GM23338 (cell line): Measurements from ENCODE around the gene VAPA. TPM values are rescaled to one million over a fixed set of nuclear protein-coding genes. Genes with fewer than 3 reads are reported as not detected.

Experiments used
- ATAC-seq: fragments of 200-7000 bp; cut with Tn5 transposase; 3 replicates; pipeline ENCODE4 v1.9.1; 2020
- DNase-seq: peaks from one replicate; pipeline ENCODE4 v3.0.0-alpha.2; 2015; ENCODE audit warnings: low spot score
- H2AFZ ChIP-seq: fragments of 200-600 bp; sonication (generic); 2 replicates; pipeline ENCODE4 v1.8.0; 2016; ENCODE audit warnings: antibody characterized with exemption, mild to moderate bottlenecking, moderate library complexity
- H3F3A ChIP-seq: fragments of 200-600 bp; sonication (generic); replicated peaks from 2 replicates; pipeline ENCODE4 v1.8.0; 2017; ENCODE audit warnings: antibody characterized with exemption, mixed run types, low read depth
- H3K27ac ChIP-seq: fragments of 200-600 bp; sonication (generic); 2 replicates; pipeline ENCODE4 v1.6.1; 2016; ENCODE audit warnings: low read depth
- H3K27me3 ChIP-seq: fragments of 200-600 bp; sonication (generic); 2 replicates; pipeline ENCODE4 v1.8.0; 2016; ENCODE audit warnings: mild to moderate bottlenecking, mixed run types, moderate library complexity; ENCODE audit not compliant: insufficient read depth
- H3K36me3 ChIP-seq: fragments of 200-600 bp; sonication (generic); 2 replicates; pipeline ENCODE4 v1.8.0; 2016; ENCODE audit warnings: mild to moderate bottlenecking; ENCODE audit not compliant: insufficient read depth
- H3K4me1 ChIP-seq: fragments of 200-600 bp; sonication (generic); 2 replicates; pipeline ENCODE4 v1.8.0; 2016; ENCODE audit warnings: mild to moderate bottlenecking, moderate library complexity; ENCODE audit not compliant: insufficient read depth
- H3K4me2 ChIP-seq: fragments of 200-600 bp; sonication (generic); 2 replicates; pipeline ENCODE4 v1.7.1; 2017; ENCODE audit warnings: mixed run types
- H3K4me3 ChIP-seq: fragments of 200-600 bp; sonication (generic); 2 replicates; pipeline ENCODE4 v1.6.1; 2016; ENCODE audit warnings: mixed run types
- H3K79me2 ChIP-seq: fragments of 200-600 bp; sonication (generic); replicated peaks from 2 replicates; pipeline ENCODE4 v1.8.0; 2017; ENCODE audit warnings: mild to moderate bottlenecking; ENCODE audit not compliant: insufficient read depth
- H3K9me2 ChIP-seq: fragments of 200-600 bp; sonication (generic); 2 replicates; pipeline ENCODE4 v1.8.0; 2017; ENCODE audit not compliant: insufficient read depth
- H4K20me1 ChIP-seq: fragments of 200-600 bp; sonication (generic); replicated peaks from 2 replicates; pipeline ENCODE4 v1.8.0; 2017; ENCODE audit warnings: mild to moderate bottlenecking; ENCODE audit not compliant: insufficient read depth
- H3K27ac Mint-ChIP-seq: 2 replicates; pipeline ENCODE4 v1.8.0; 2020; ENCODE audit warnings: inconsistent platforms, mild to moderate bottlenecking, moderate library complexity, mixed read lengths
- H3K27me3 Mint-ChIP-seq: 3 replicates; pipeline ENCODE4 v1.8.0; 2022; ENCODE audit warnings: low read depth, mild to moderate bottlenecking, moderate library complexity, mixed read lengths, inconsistent platforms; ENCODE audit not compliant: insufficient read depth, poor library complexity
- H3K36me3 Mint-ChIP-seq: 3 replicates; pipeline ENCODE4 v1.8.0; 2021; ENCODE audit warnings: low read depth, mild to moderate bottlenecking, inconsistent platforms, moderate library complexity, mixed read lengths
- H3K4me1 Mint-ChIP-seq: 3 replicates; pipeline ENCODE4 v1.8.0; 2020; ENCODE audit warnings: mild to moderate bottlenecking, inconsistent platforms, mixed read lengths
- H3K4me3 Mint-ChIP-seq: 3 replicates; pipeline ENCODE4 v1.8.0; 2021; ENCODE audit warnings: moderate library complexity, mild to moderate bottlenecking, inconsistent platforms, mixed read lengths
- H3K9me3 Mint-ChIP-seq: 3 replicates; pipeline ENCODE4 v1.8.0; 2020; ENCODE audit warnings: moderate library complexity, mild to moderate bottlenecking, inconsistent platforms, mixed read lengths
- CREB1 ChIP-seq: fragments of 250-450 bp; sonication (Bioruptor Pico); IDR thresholded peaks from 2 replicates; pipeline ENCODE4 v1.5.0; 2020; ENCODE audit warnings: low read depth, mild to moderate bottlenecking, moderate library complexity
- CTCF ChIP-seq, 2 experiments: fragments of 200-600 bp in 1 of 2; sonication (generic) in 1 of 2; conservative IDR thresholded peaks; 2 replicates each; pipeline versions ENCODE4 v1.5.1 to v1.6.1; 2016 to 2017; ENCODE audit warnings: antibody characterized with exemption in 2 of 2, low read depth in 2 of 2, mild to moderate bottlenecking in 2 of 2, moderate library complexity in 1 of 2
- ETS1 ChIP-seq: IDR thresholded peaks from 2 replicates; pipeline ENCODE4 v1.6.1; 2016; ENCODE audit warnings: antibody characterized with exemption
- EZH2 ChIP-seq: fragments of 200-600 bp; sonication (generic); IDR thresholded peaks from one replicate; pipeline ENCODE4 v1.8.0; 2017; ENCODE audit warnings: antibody characterized with exemption, mild to moderate bottlenecking, low read depth; ENCODE audit not compliant: unreplicated experiment
- EZH2phosphoT487 ChIP-seq: fragments of 200-600 bp; sonication (generic); IDR thresholded peaks from one replicate; pipeline ENCODE4 v1.8.1; 2018; ENCODE audit warnings: antibody characterized with exemption; ENCODE audit not compliant: unreplicated experiment
- JUNB ChIP-seq: IDR thresholded peaks from one replicate; pipeline ENCODE4 v1.6.1; 2016; ENCODE audit warnings: antibody characterized with exemption; ENCODE audit not compliant: unreplicated experiment
- NANOG ChIP-seq: IDR thresholded peaks from 2 replicates; pipeline ENCODE4 v1.6.1; 2016; ENCODE audit warnings: antibody characterized with exemption, borderline replicate concordance
- POLR2AphosphoS5 ChIP-seq: IDR thresholded peaks from 2 replicates; pipeline ENCODE4 v1.6.1; 2016; ENCODE audit warnings: antibody characterized with exemption, low read depth
- REST ChIP-seq: IDR thresholded peaks from one replicate; pipeline ENCODE4 v1.6.1; 2018; ENCODE audit warnings: antibody characterized with exemption; ENCODE audit not compliant: unreplicated experiment
- STAT1 ChIP-seq: IDR thresholded peaks from one replicate; pipeline ENCODE4 v1.6.1; 2016; ENCODE audit warnings: antibody characterized with exemption; ENCODE audit not compliant: unreplicated experiment
- ZNF114 ChIP-seq: fragments of 250-450 bp; sonication (Bioruptor Pico); IDR thresholded peaks from 2 replicates; pipeline ENCODE4 v1.5.0; 2020; ENCODE audit warnings: mild to moderate bottlenecking, moderate library complexity
- ZNF331 ChIP-seq: fragments of 250-450 bp; sonication (Bioruptor Pico); IDR thresholded peaks from 2 replicates; pipeline ENCODE4 v1.5.0; 2020; ENCODE audit warnings: low read depth, mild to moderate bottlenecking, moderate library complexity
- ZNF462 ChIP-seq: fragments of 250-450 bp; sonication (Bioruptor Pico); IDR thresholded peaks from 2 replicates; pipeline ENCODE4 v1.5.0; 2020; ENCODE audit warnings: mild to moderate bottlenecking, moderate library complexity
- polyA plus RNA-seq: library from polyadenylated mRNA; unstranded; fragments of >200 nt; fragmentation: Nextera tagmentation; extraction: Ambion mirVana; gene quantifications from 2 replicates; pipeline ENCODE4 v1.2.1, GENCODE V29; 2016
- total RNA-seq: library from RNA; depleted of rRNA; stranded (reverse); fragments of >200 nt; shearing (Covaris generic); gene quantifications from 2 replicates; pipeline ENCODE4 v1.2.3, GENCODE V29; 2014

VAPA gene
- total and polyA plus RNA-seq, 2 experiments from 2014 or later, result 162 to 178 TPM

- no peak overlapping the region for H3K27ac Mint-ChIP-seq
- no peak for TF ChIP-seq CREB1 (CRISPR knock-in tag)
- no peak for TF ChIP-seq ZNF114 (CRISPR knock-in tag)
- TF ChIP-seq EZH2, result no peak
- no peak for TF ChIP-seq POLR2AphosphoS5
- TF ChIP-seq EZH2phosphoT487, result no peak
- no peak for TF ChIP-seq ZNF462
- TF ChIP-seq JUNB, result no peak
- no peak for TF ChIP-seq NANOG
- no peak for TF ChIP-seq ZNF331 (CRISPR knock-in tag)
- no peak for TF ChIP-seq STAT1
- TF ChIP-seq CTCF (conservative IDR thresholded peaks at IDR 0.05; ENCODE audit: low read depth in 2 of 2), result no peak
- TF ChIP-seq ETS1, result no peak
- no peak for TF ChIP-seq REST
- no peak overlapping the region for H3K4me2 ChIP-seq
- no peaks in the 10 kb centered on the region for H3F3A ChIP-seq
- H3K27ac ChIP-seq, result no peak overlapping the region
- DNase-seq (peak; percentile 23), ATAC-seq (no peak)
- no peaks in the 10 kb centered on the region for H3K79me2 ChIP-seq
- H3K4me1 Mint-ChIP-seq, result peaks cover 13% of the 10 kb centered on the region
- no peaks in the 10 kb centered on the region for H3K9me2 ChIP-seq
- peaks cover 14% of the 10 kb centered on the region for H3K4me1 ChIP-seq
- no peaks in the 10 kb centered on the region for H3K36me3 ChIP-seq
- no peaks in the 10 kb centered on the region for H3K27me3 ChIP-seq
- H3K27me3 Mint-ChIP-seq, result no peaks in the 10 kb centered on the region
- no peaks in the 10 kb centered on the region for H4K20me1 ChIP-seq
- no peak overlapping the region for H3K4me3 ChIP-seq
- no peak overlapping the region for H3K4me3 Mint-ChIP-seq
- H2AFZ ChIP-seq, result peak overlapping the region; percentile 1; the same call in 1 of the 2 replicates
- H3K9me3 Mint-ChIP-seq, result no peaks in the 10 kb centered on the region
- no peaks in the 10 kb centered on the region for H3K36me3 Mint-ChIP-seq
Observed at GRCh38 chr18:9897129-9897528, 16.7 kb upstream of the VAPA start.
